ENCODE results near the gene CARMIL3.
"Not testable (repeated sequence)": the region's sequence is repeated elsewhere in the genome, so short reads cannot be mapped to it uniquely, and the experiment has no call there.

Gene CARMIL3

GRCh38 chr14:24029687-24030086 lies 22.1 kb upstream of the CARMIL3 start:
- not testable (repeated sequence) for H3K4me3 ChIP-seq (ENCODE audit: low read length, poor library complexity, severe bottlenecking); H3K9ac ChIP-seq (ENCODE audit: low read depth, low read length, poor library complexity, severe bottlenecking); H3K4me2 ChIP-seq (ENCODE audit: low read depth, low read length, poor library complexity, severe bottlenecking); H3K9me2 ChIP-seq (replicated peaks; ENCODE audit: low read depth, low read length); H3F3A ChIP-seq (ENCODE audit: low read depth); H3K79me2 ChIP-seq (ENCODE audit: insufficient read depth, low read length); H3K4me1 ChIP-seq (ENCODE audit: insufficient read depth, low read length, poor library complexity, severe bottlenecking); H4K20me1 ChIP-seq (ENCODE audit: insufficient read depth, low read length, poor library complexity, severe bottlenecking); H2AFZ ChIP-seq (ENCODE audit: low read length); H3K27me3 ChIP-seq (ENCODE audit: insufficient read depth, low read length, poor library complexity, severe bottlenecking); H3K36me3 ChIP-seq (ENCODE audit: insufficient read depth, low read length)
- H3K9me3 ChIP-seq (ENCODE audit: insufficient read depth, low read depth, low read length) = peaks cover 17% of the 10 kb centered on the region

- H3K36me3 ChIP-seq (ENCODE audit: insufficient read depth, low read length); H3K27me3 ChIP-seq (ENCODE audit: insufficient read depth, low read length, poor library complexity, severe bottlenecking); H3K79me2 ChIP-seq (ENCODE audit: insufficient read depth, low read length); H3K4me3 ChIP-seq (ENCODE audit: low read length, poor library complexity, severe bottlenecking); H3K9me2 ChIP-seq (replicated peaks; ENCODE audit: low read depth, low read length); H4K20me1 ChIP-seq (ENCODE audit: insufficient read depth, low read length, poor library complexity, severe bottlenecking); H3K9ac ChIP-seq (ENCODE audit: low read depth, low read length, poor library complexity, severe bottlenecking); H3K4me2 ChIP-seq (ENCODE audit: low read depth, low read length, poor library complexity, severe bottlenecking); H3K4me1 ChIP-seq (ENCODE audit: insufficient read depth, low read length, poor library complexity, severe bottlenecking); H2AFZ ChIP-seq (ENCODE audit: low read length); H3F3A ChIP-seq (ENCODE audit: low read depth): not testable (repeated sequence)
- peaks cover 17% of the 10 kb centered on the region for H3K9me3 ChIP-seq (ENCODE audit: insufficient read depth, low read depth, low read length)
These were observed 20.5 kb upstream of the CARMIL3 start for GRCh38 chr14:24031331-24031730.

GRCh38 chr14:24032727-24033418 lies 18.9 kb upstream of the CARMIL3 start:
- Histone ChIP-seq H3K4me1 (ENCODE audit: insufficient read depth, low read length, poor library complexity, severe bottlenecking) (peaks cover 7% of the 10 kb centered on the region), H3K9me3 (ENCODE audit: insufficient read depth, low read depth, low read length) (peaks cover 17% of the 10 kb centered on the region), H3K9ac (ENCODE audit: low read depth, low read length, poor library complexity, severe bottlenecking) (no peak overlapping the region), H3K36me3 (ENCODE audit: insufficient read depth, low read length) (no peaks in the 10 kb centered on the region), H3K4me2 (ENCODE audit: low read depth, low read length, poor library complexity, severe bottlenecking) (no peak overlapping the region), H3K4me3 (ENCODE audit: low read length, poor library complexity, severe bottlenecking) (no peak overlapping the region), H3K9me2 (replicated peaks; ENCODE audit: low read depth, low read length) (no peaks in the 10 kb centered on the region), H2AFZ (ENCODE audit: low read length) (no peak overlapping the region), H4K20me1 (ENCODE audit: insufficient read depth, low read length, poor library complexity, severe bottlenecking) (no peaks in the 10 kb centered on the region), H3K79me2 (ENCODE audit: insufficient read depth, low read length) (no peaks in the 10 kb centered on the region), H3K27me3 (ENCODE audit: insufficient read depth, low read length, poor library complexity, severe bottlenecking) (no peaks in the 10 kb centered on the region), H3F3A (ENCODE audit: low read depth) (no peaks in the 10 kb centered on the region)
- TF ChIP-seq EZH2phosphoT487 (IDR thresholded peaks at IDR 0.05; ENCODE audit: borderline replicate concordance) (no peak), CTCF (conservative IDR thresholded peaks at IDR 0.05; ENCODE audit: low read length) (no peak)

- H2AFZ ChIP-seq (ENCODE audit: low read length) = peak overlapping the region; percentile 97
- not testable (repeated sequence) for H3K9me2 ChIP-seq (replicated peaks; ENCODE audit: low read depth, low read length); H4K20me1 ChIP-seq (ENCODE audit: insufficient read depth, low read length, poor library complexity, severe bottlenecking); H3K79me2 ChIP-seq (ENCODE audit: insufficient read depth, low read length); H3K36me3 ChIP-seq (ENCODE audit: insufficient read depth, low read length); H3K27me3 ChIP-seq (ENCODE audit: insufficient read depth, low read length, poor library complexity, severe bottlenecking); H3F3A ChIP-seq (ENCODE audit: low read depth)
- H3K4me2 ChIP-seq (ENCODE audit: low read depth, low read length, poor library complexity, severe bottlenecking) = peak overlapping the region; percentile 77
- peak overlapping the region; percentile 97 for H3K9ac ChIP-seq (ENCODE audit: low read depth, low read length, poor library complexity, severe bottlenecking)
- peaks cover 17% of the 10 kb centered on the region for H3K9me3 ChIP-seq (ENCODE audit: insufficient read depth, low read depth, low read length)
- H3K4me1 ChIP-seq (ENCODE audit: insufficient read depth, low read length, poor library complexity, severe bottlenecking) = peaks cover 15% of the 10 kb centered on the region
- H3K4me3 ChIP-seq (ENCODE audit: low read length, poor library complexity, severe bottlenecking) = peak overlapping the region; percentile 97
These were observed 16.0 kb upstream of the CARMIL3 start for GRCh38 chr14:24035769-24036168.
